Measurements from ENCODE around the gene GRK3.

The GRK3 gene

GRCh38 chr22:25728071-25728470 is 163.6 kb downstream of the GRK3 start:
- Histone ChIP-seq H3K9me3 (ENCODE audit: insufficient read depth, low read depth, low read length) (no peaks in the 10 kb centered on the region), H3K36me3 (ENCODE audit: insufficient read depth, low read depth, low read length) (no peaks in the 10 kb centered on the region), H3K9ac (ENCODE audit: low read depth, low read length) (no peak overlapping the region), H3K4me1 (ENCODE audit: insufficient read depth, low read length) (peaks cover 5% of the 10 kb centered on the region; the same call in 1 of the 2 replicates), H3K4me3 (ENCODE audit: low read length) (no peak overlapping the region), H3K27ac (ENCODE audit: low read length) (no peak overlapping the region), H3K27me3 (ENCODE audit: insufficient read depth, low read length) (no peaks in the 10 kb centered on the region)

- Histone ChIP-seq H3K36me3 (ENCODE audit: insufficient read depth, low read depth, low read length) (no peaks in the 10 kb centered on the region), H3K27me3 (ENCODE audit: insufficient read depth, low read length) (no peaks in the 10 kb centered on the region), H3K9me3 (ENCODE audit: insufficient read depth, low read depth, low read length) (no peaks in the 10 kb centered on the region), H3K4me3 (ENCODE audit: low read length) (no peak overlapping the region), H3K4me1 (ENCODE audit: insufficient read depth, low read length) (peaks cover 5% of the 10 kb centered on the region; the same call in 1 of the 2 replicates), H3K27ac (ENCODE audit: low read length) (no peak overlapping the region), H3K9ac (ENCODE audit: low read depth, low read length) (no peak overlapping the region)
Measured at GRCh38 chr22:25729016-25729995, 164.8 kb downstream of the GRK3 start.

- Histone ChIP-seq H3K27ac (ENCODE audit: low read length) (no peak overlapping the region), H3K9ac (ENCODE audit: low read depth, low read length) (no peak overlapping the region), H3K4me3 (ENCODE audit: low read length) (no peak overlapping the region)
Measured at GRCh38 chr22:25735650-25736049, 171.2 kb downstream of the GRK3 start.

GRCh38 chr22:25736378-25737011 is 172.0 kb downstream of the GRK3 start:
- Histone ChIP-seq H3K9me3 (ENCODE audit: insufficient read depth, low read depth, low read length) (no peaks in the 10 kb centered on the region), H3K9ac (ENCODE audit: low read depth, low read length) (no peak overlapping the region), H3K4me1 (ENCODE audit: insufficient read depth, low read length) (no peaks in the 10 kb centered on the region), H3K27me3 (ENCODE audit: insufficient read depth, low read length) (no peaks in the 10 kb centered on the region), H3K4me3 (ENCODE audit: low read length) (no peak overlapping the region), H3K27ac (ENCODE audit: low read length) (no peak overlapping the region), H3K36me3 (ENCODE audit: insufficient read depth, low read depth, low read length) (no peaks in the 10 kb centered on the region)

More at GRCh38 chr22:25735650-25736049, 171.2 kb downstream of the GRK3 start:
- Histone ChIP-seq H3K4me1 (ENCODE audit: insufficient read depth, low read length) (no peaks in the 10 kb centered on the region), H3K36me3 (ENCODE audit: insufficient read depth, low read depth, low read length) (no peaks in the 10 kb centered on the region), H3K9me3 (ENCODE audit: insufficient read depth, low read depth, low read length) (no peaks in the 10 kb centered on the region), H3K27me3 (ENCODE audit: insufficient read depth, low read length) (no peaks in the 10 kb centered on the region)

- Histone ChIP-seq H3K4me1 (ENCODE audit: insufficient read depth, low read length) (no peaks in the 10 kb centered on the region), H3K9ac (ENCODE audit: low read depth, low read length) (no peak overlapping the region), H3K4me3 (ENCODE audit: low read length) (no peak overlapping the region), H3K36me3 (ENCODE audit: insufficient read depth, low read depth, low read length) (no peaks in the 10 kb centered on the region), H3K27ac (ENCODE audit: low read length) (no peak overlapping the region), H3K9me3 (ENCODE audit: insufficient read depth, low read depth, low read length) (no peaks in the 10 kb centered on the region), H3K27me3 (ENCODE audit: insufficient read depth, low read length) (no peaks in the 10 kb centered on the region)
Measured at GRCh38 chr22:25739659-25740344, 175.3 kb downstream of the GRK3 start.

GRCh38 chr22:25741692-25742626 is 177.5 kb downstream of the GRK3 start, which contains the start of gene MYO18B:
TSS of gene MYO18B (plus strand) at chr22:25742188. CDS start at chr22:25761093, 18,905 bp downstream.
- Histone ChIP-seq H3K27ac (ENCODE audit: low read length) (no peak within 1 kb of the TSS), H3K9me3 (ENCODE audit: insufficient read depth, low read depth, low read length) (no peaks in the 10 kb centered on the region), H3K27me3 (ENCODE audit: insufficient read depth, low read length) (no peaks in the 10 kb centered on the region), H3K4me3 (ENCODE audit: low read length) (no peak within 1 kb of the TSS), H3K9ac (ENCODE audit: low read depth, low read length) (no peak within 1 kb of the TSS), H3K36me3 (ENCODE audit: insufficient read depth, low read depth, low read length) (no peaks in the 10 kb centered on the region), H3K4me1 (ENCODE audit: insufficient read depth, low read length) (no peaks in the 10 kb centered on the region)

GRCh38 chr22:25742918-25743708 is 178.6 kb downstream of the GRK3 start:
- no peaks in the 10 kb centered on the region for H3K4me1 ChIP-seq (ENCODE audit: insufficient read depth, low read length)
- H3K36me3 ChIP-seq (ENCODE audit: insufficient read depth, low read depth, low read length), result no peaks in the 10 kb centered on the region
- H3K27ac ChIP-seq (ENCODE audit: low read length), result no peak overlapping the region
- H3K9me3 ChIP-seq (ENCODE audit: insufficient read depth, low read depth, low read length), result no peaks in the 10 kb centered on the region
- H3K27me3 ChIP-seq (ENCODE audit: insufficient read depth, low read length), result no peaks in the 10 kb centered on the region
- H3K9ac ChIP-seq (ENCODE audit: low read depth, low read length), result no peak overlapping the region
- no peak overlapping the region for H3K4me3 ChIP-seq (ENCODE audit: low read length)

GRCh38 chr22:25744694-25745093 is 180.2 kb downstream of the GRK3 start:
- H3K9ac ChIP-seq (ENCODE audit: low read depth, low read length), result no peak overlapping the region
- no peaks in the 10 kb centered on the region for H3K9me3 ChIP-seq (ENCODE audit: insufficient read depth, low read depth, low read length)
- no peaks in the 10 kb centered on the region for H3K36me3 ChIP-seq (ENCODE audit: insufficient read depth, low read depth, low read length)
- H3K27me3 ChIP-seq (ENCODE audit: insufficient read depth, low read length), result no peaks in the 10 kb centered on the region
- H3K4me1 ChIP-seq (ENCODE audit: insufficient read depth, low read length), result no peaks in the 10 kb centered on the region
- no peak overlapping the region for H3K27ac ChIP-seq (ENCODE audit: low read length)
- H3K4me3 ChIP-seq (ENCODE audit: low read length), result no peak overlapping the region

GRCh38 chr22:25745341-25746011 is 181.0 kb downstream of the GRK3 start:
- Histone ChIP-seq H3K27ac (ENCODE audit: low read length) (no peak overlapping the region), H3K9ac (ENCODE audit: low read depth, low read length) (no peak overlapping the region), H3K9me3 (ENCODE audit: insufficient read depth, low read depth, low read length) (no peaks in the 10 kb centered on the region)

GRCh38 chr22:25746012-25746373 is 181.5 kb downstream of the GRK3 start:
- no peaks in the 10 kb centered on the region for H3K36me3 ChIP-seq (ENCODE audit: insufficient read depth, low read depth, low read length)
- no peaks in the 10 kb centered on the region for H3K27me3 ChIP-seq (ENCODE audit: insufficient read depth, low read length)
- no peaks in the 10 kb centered on the region for H3K4me1 ChIP-seq (ENCODE audit: insufficient read depth, low read length)
- H3K9ac ChIP-seq (ENCODE audit: low read depth, low read length), result no peak overlapping the region
- H3K27ac ChIP-seq (ENCODE audit: low read length), result no peak overlapping the region
- no peaks in the 10 kb centered on the region for H3K9me3 ChIP-seq (ENCODE audit: insufficient read depth, low read depth, low read length)
- no peak overlapping the region for H3K4me3 ChIP-seq (ENCODE audit: low read length)

More at GRCh38 chr22:25745341-25746011, 181.0 kb downstream of the GRK3 start:
- Histone ChIP-seq H3K27me3 (ENCODE audit: insufficient read depth, low read length) (no peaks in the 10 kb centered on the region), H3K4me3 (ENCODE audit: low read length) (no peak overlapping the region), H3K36me3 (ENCODE audit: insufficient read depth, low read depth, low read length) (no peaks in the 10 kb centered on the region), H3K4me1 (ENCODE audit: insufficient read depth, low read length) (no peaks in the 10 kb centered on the region)
